GM21737 (cell line): ENCODE measurements around the gene XPA.
"Not testable (repeated sequence)": the region's sequence is repeated elsewhere in the genome, so short reads cannot be mapped to it uniquely, and the experiment has no call there.

ENCODE experiments used
- ATAC-seq: cut with Tn5 transposase; IDR thresholded peaks from one replicate; pipeline ENCODE4 v1.9.1; 2021; ENCODE audit warnings: mild to moderate bottlenecking, moderate library complexity; ENCODE audit not compliant: unreplicated experiment

The XPA gene

GRCh38 chr9:97704345-97704677 lies 7.2 kb upstream of the XPA start:
- ATAC-seq: no peak

DNA sequence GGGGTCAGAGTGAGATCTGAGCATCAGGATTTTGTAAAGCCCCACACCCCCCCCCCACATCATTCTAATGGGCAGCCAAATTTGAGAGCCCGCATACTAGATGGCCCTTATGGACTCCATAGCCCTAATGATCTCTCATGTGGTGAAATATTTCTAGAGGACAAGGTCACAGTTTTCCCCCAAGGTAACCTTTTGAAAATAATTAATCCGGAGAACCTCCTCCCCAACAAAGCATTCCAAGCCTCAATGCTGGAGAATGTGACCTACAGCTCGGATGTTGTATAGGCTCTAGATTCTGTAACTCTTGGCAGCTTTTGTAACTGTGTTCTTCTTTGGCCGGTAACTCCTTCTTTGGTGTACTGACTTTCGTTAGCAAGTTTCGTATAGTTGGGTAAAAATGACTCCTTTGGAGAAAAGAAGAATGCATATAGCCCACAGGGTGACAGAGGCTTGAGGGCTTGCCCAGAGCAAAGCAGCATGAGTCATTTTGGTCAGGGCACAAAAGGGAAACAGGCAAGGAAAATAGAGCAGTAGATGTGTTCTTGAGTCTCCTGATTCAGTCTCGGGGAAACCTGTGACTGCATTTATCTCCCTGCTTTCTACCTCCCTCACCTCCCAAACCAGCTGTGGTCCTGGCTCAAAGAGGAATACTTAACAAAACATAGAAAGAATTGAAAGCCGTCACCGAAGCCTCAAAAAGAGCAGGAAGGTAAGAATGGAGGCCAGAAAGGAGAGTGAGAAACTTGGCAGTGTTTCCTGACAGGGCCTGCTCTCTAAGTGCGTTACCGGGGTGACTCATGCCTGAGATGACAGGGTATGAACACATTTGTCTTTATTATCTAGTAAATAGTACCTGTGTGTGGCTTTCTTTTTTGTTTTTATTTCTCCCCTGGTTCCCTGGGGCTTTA lies 6.6 kb upstream of the XPA start:
- ATAC-seq: no peak

DNA sequence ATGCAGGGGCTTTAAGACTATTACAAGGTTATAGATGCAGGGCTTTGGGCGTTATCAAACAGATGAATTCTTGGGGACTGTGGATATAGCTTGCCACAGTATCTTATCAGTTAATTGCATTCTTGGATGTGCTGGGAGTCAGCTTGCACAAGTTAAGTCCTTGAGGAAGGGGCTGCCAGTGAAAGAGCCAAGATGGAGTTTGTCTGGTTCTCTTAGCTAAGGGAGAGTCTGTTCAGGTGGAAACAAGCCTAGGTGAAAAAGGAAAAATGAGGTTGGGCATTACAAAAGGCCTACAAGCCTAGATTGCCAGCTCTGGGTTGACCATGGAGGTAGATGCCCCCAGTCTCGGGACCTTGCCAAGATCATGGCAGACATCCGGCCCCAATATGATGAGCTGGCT lies 2.7 kb upstream of the XPA start:
- not testable (repeated sequence) for ATAC-seq

- ATAC-seq: not testable (repeated sequence)
Measured at GRCh38 chr9:97699281-97699680, 2.1 kb upstream of the XPA start.

- no peak for ATAC-seq
Measured at GRCh38 chr9:97698865-97699264, 1.7 kb upstream of the XPA start.

DNA sequence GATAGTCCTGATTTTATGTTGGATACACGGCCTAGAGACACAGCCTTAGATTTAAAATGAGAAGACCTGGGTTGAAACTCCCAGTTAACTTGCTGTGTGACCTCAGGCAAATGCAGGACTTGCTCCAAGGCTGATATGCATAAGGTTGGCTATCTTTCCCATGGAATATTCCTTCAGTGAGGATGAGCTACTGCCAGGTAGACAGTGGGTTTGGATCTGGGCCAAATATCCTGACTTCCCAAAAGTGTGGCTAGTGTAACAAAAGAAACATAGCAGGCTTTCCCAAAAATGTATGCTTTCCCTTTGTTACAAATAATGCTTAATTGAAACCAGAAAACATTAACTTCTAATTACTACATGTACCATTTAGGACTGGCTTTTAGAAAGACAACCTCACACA lies 697 bp upstream of the XPA start:
- no peak for ATAC-seq

GRCh38 chr9:97695995-97696802 lies 941 bp downstream of the XPA start:
- no peak for ATAC-seq

GRCh38 chr9:97695390-97695789 lies 1.8 kb downstream of the XPA start:
- ATAC-seq: no peak

DNA sequence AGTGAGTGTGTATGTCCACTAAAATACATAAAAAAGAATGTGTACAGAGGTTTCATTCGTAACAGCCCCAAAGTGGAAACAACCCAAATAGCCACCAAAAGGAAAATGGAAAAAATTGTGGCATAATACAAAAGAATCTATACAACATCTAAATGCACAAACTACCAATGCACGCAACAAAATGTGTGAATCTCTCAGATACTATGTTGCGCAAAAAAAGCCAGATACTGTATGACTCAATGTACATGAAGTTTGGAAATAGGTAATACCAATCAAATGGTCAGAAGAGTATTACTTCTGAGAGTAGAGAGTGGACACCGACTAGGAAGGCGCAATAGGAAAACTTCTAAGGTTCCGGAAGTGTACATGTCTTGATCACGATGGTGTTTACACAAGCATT lies 2.4 kb downstream of the XPA start:
- no peak for ATAC-seq

DNA sequence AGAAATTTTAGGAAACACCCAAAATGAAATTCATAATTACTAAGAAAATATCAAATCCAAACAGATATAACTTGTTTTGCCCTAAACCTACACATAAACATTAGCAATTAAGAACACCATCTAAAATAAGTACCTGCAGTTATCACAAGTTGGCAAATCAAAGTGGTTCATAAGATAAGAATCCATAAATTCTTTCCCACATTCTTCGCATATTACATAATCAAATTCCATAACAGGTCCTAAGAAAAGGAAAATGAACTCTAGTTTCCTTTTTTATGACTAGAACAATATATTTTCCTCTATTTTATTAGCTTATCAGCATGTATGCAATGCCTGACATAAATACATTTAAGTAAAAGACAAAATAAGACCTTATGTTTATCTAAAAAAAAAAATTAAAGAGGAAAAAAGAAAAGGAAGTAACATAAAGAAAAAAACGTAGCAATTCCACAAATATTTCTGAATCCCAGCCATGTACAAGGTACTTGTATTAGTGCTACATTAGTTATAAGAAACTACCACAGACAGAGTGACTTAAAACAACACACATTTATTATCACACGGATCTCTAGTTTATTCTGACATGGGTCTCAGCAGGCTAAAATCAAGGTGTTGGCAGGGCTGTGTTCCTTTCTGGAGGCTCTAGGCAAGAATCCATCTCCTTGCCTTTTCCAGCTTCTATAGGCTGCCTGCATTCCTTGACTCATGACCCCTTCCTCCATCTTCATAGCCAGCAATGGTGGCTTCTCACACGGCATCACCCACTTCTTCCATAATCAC lies 7.5 kb downstream of the XPA start:
- ATAC-seq: no peak

GRCh38 chr9:97688654-97689053 lies 8.5 kb downstream of the XPA start:
- ATAC-seq: no peak

DNA sequence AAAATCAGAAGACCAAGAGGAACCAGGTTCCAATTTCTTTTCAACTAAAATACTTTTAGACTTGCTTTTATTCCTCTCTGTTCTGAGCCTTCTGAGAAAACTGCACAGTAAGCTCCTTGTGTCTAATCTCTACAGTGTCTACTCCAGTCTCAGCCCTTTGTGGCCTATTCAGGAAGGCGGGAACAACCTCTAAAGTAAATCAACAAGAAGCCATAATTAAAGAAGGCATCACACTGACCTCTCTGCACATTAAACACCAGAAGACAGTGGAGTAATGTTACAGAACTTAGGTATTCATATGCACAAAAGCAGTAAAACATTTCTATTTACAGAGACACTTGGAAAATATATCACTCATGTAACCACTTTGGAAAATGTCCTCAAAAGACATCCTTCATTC lies 14.9 kb downstream of the XPA start:
- no peak for ATAC-seq

DNA sequence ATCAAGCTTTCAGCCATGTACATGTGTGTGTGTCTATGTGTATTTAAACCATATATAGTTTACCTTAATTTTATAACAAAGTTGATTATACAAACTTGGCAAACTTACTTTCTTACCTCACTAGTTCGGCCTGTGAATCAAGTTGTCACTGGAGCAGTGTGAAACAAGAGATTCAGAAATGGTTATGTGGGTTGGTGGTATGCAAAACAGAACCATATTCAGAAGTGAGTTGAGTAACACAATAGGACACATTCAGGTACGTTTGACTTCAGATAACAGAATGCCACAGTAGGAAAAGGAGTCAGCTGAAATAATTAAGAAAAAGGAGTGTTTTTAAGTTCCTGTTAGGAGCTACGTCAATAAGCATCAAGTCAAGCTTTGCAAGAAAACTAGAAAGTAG lies 21.5 kb downstream of the XPA start:
- ATAC-seq: no peak

DNA sequence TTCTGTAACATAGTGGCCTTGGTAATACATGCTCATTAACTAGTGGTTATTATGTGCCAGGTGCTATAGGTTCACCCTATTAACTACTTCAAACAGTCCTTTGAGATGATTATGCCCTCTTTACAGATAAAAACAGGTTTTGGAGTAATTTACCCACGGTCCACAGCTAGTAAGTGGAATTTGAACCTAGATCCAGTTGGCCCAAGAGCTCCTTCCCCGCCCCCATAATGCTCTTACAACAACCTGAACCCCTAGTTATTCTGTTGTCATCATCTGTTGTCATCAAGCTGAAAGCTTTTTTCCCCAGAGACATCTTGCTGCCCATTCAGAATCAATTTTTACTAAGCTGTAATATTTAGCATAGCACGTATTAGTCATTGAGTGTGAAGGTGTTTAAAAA lies 23.2 kb downstream of the XPA start:
- no peak for ATAC-seq

DNA sequence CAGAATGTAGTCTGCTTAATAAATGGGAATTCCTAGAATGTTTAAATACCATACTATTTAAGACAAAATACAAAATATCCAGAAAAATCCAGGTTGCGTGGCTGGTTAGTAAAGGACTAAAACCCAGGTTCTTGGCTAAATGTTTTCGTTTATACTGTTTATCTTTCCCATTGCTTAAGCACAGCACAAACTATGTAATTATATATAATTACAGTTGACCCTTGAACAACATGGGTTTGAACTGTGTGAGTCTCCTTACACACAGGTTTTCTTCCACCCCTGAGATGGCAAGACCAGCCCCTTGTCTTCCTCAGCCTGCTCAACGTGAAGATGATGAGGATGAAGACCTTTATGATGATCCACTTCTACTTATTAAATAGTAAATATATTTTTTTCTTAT lies 24.7 kb downstream of the XPA start:
- ATAC-seq: no peak

DNA sequence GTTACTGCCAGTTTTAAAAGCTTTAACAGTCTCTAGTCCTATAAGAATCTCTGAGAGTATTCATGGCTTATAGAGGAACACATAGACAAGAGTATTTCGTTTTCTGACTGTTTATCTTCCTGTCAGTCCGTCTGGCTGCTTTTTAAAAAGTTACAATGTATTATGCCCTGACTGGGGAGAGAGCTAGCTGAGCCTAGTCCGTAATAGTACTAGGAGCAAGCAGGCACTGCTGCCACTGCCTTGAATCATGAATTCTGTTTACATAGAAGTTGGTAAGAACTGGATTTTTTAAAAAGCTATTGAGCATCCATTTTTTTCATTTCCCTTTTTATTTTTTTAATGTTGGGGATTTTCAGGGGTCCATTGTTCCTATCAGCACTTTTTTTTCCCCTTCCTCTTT lies 26.6 kb downstream of the XPA start:
- no peak for ATAC-seq

DNA sequence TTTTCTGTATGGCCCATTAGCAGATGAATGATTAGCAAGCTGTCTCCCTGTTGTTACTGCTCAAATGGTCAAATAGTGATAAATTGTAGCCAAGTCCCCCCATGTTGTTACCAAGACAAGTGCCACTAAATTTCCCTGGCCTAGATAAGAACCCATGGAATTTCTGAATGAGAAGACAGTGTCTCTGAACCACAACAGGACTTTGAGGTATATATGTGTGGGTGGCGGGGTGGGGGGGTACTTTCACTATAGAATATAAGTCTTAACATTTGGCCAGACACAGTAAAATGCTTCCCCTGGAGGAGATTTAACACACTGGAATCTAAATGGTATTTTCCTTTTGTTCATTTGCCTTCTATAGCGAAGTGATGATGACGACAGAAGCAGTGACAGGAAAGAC lies 28.7 kb downstream of the XPA start:
- no peak for ATAC-seq

- no peak for ATAC-seq
Measured at GRCh38 chr9:97666907-97667686, 30.0 kb downstream of the XPA start.

- ATAC-seq: no peak
Measured at GRCh38 chr9:97665742-97666141, 31.4 kb downstream of the XPA start.

DNA sequence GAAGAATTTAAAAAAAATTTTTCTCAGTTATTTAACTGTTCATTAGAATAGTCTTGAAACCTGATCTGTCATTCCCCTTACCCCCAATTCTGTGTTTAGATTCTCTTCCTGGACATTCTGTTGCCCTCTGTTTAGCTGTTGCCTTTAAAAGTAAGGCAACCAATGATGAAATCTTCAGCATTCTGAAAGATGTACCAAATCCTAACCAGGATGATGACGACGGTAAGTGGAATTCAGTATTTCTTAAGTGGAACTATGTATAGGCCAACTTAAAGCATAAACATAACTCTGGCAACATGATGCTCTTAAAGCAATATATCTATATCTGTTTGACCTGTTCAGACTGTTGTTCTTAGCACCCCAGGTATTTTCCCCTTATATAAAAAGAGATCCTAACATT lies 36.3 kb downstream of the XPA start:
- ATAC-seq: no peak

- ATAC-seq: no peak
Measured at GRCh38 chr9:97660340-97660739, 36.8 kb downstream of the XPA start.
